ENCODE measurements around the gene FADD. TPM values are rescaled to one million over a fixed set of nuclear protein-coding genes. Genes with fewer than 3 reads are reported as not detected.

FADD gene
- polyA plus RNA-seq, 2 of the 4 experiments (the other 2 are of a cell fraction): 30.2 to 59.1 TPM

- Histone ChIP-seq H3K4me3 (no peak overlapping the region), H3K4me1 (peaks cover 24% of the 10 kb centered on the region), H3K9me3 (no peaks in the 10 kb centered on the region), H3K4me2 (no peak overlapping the region), H3K27ac (peak overlapping the region in 1 of 2 experiments; percentile 75; a peak in 3 of 6 replicates)
- DNase-seq (ENCODE audit: low read depth in 1 of 2, low spot score in 1 of 2): no peak
- 86% methylated on average over 8 of the region's 8 CpGs for WGBS (ENCODE audit: missing lambda C conversion rate)
- ChIA-PET CTCF (interaction anchor here (0.5 to 0.9 kb wide), 2 partner anchors 34 to 376 kb away, joined by 3 to 5 read pairs; no protein-coding TSS in a partner anchor), POLR2A (no interaction called here)
- no peak for FAIRE-seq
- TF ChIP-seq REST (IDR thresholded peaks at IDR 0.05) (no peak), ZFP36 (IDR thresholded peaks at IDR 0.05; ENCODE audit: borderline replicate concordance, partially characterized antibody) (no peak), MYC (IDR thresholded peaks at IDR 0.05; ENCODE audit: borderline replicate concordance, low read length) (no peak), RARB (CRISPR knock-in tag; IDR thresholded peaks at IDR 0.05) (no peak), TFCP2L1 (CRISPR knock-in tag; IDR thresholded peaks at IDR 0.05) (no peak), HEYL (CRISPR knock-in tag; IDR thresholded peaks at IDR 0.05) (no peak), BHLHE40 (IDR thresholded peaks at IDR 0.05; ENCODE audit: low read depth, low read length) (no peak), NPAS2 (CRISPR knock-in tag; IDR thresholded peaks at IDR 0.05; ENCODE audit: borderline replicate concordance) (no peak), HDAC2 (IDR thresholded peaks at IDR 0.05) (no peak)
- TF ChIP-seq, protein P1, sequence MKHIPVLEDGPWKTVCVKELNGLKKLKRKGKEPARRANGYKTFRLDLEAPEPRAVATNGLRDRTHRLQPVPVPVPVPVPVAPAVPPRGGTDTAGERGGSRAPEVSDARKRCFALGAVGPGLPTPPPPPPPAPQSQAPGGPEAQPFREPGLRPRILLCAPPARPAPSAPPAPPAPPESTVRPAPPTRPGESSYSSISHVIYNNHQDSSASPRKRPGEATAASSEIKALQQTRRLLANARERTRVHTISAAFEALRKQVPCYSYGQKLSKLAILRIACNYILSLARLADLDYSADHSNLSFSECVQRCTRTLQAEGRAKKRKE (CRISPR knock-in tag; IDR thresholded peaks at IDR 0.05; ENCODE audit: low read depth): no peak
- ATAC-seq: no peak
These were observed 27.2 kb downstream of the FADD start for GRCh38 chr11:70230151-70230839.

DNA sequence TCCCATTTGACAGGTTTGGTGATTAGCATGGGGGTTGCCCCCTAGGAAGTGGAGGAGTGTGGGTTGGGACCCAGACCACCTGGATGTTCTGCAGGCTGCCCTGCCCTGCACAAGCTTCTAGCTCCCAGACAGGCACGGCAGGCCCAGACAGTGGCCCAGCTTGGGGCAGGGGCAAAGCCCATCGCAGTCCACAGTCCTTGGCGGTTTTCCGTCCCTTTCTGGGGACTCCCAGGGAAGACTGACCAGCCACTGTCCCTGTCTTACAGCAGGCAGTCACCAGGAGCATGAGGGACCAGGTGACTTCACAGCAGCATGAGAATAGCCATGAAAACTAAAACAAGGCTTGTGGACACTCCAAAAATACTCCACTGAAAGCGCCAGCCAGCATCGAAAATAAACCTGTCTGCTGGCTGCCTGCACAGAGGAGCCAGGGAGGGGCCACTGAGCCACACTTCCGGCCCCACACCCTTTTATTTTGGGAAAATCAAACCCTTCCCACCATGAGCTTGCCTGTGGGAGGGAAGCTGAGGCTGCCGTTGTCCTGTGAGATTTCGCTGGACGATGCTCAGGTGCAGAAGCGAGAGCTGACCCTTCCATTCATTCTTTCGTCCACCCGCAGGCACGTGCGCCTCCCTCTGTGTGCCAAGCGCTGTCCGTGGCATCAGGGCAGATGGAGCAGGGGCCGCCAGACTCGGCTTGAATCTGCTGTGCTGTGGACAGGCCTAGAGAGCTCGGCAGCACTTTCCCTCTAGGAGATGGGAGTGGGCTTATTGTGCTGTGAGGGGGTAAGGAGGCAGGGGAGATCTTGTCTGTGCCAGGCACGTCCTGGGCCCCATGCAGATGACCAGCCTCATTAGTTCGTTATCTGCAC, 28.0 kb downstream of the FADD start:
- no peak overlapping the region for H3K4me3 ChIP-seq
- FAIRE-seq (no peak), ATAC-seq (no peak), DNase-seq (ENCODE audit: low read depth in 1 of 2, low spot score in 1 of 2) (no peak)
- CTCF ChIA-PET: interaction anchor here (0.7 to 3.0 kb wide), 3 partner anchors 25 to 35 kb away, joined by 3 to 8 read pairs (median 3); no protein-coding TSS in a partner anchor
- POLR2A ChIA-PET: no interaction called here
- WGBS (ENCODE audit: missing lambda C conversion rate): 88% methylated on average over 20 of the region's 22 CpGs
- no peak for TF ChIP-seq NFE2L2 (conservative IDR thresholded peaks at IDR 0.05; ENCODE audit: low read length)
- no peak for TF ChIP-seq FOSL2 (IDR thresholded peaks at IDR 0.05)
- TF ChIP-seq FOSL2 (CRISPR knock-in tag; IDR thresholded peaks at IDR 0.05): no peak
- no peak for TF ChIP-seq CBX2 (IDR thresholded peaks at IDR 0.05; ENCODE audit: borderline replicate concordance, low read depth)
- no peak for TF ChIP-seq CBX8 (IDR thresholded peaks at IDR 0.05)
- TF ChIP-seq ZSCAN20 (CRISPR knock-in tag; IDR thresholded peaks at IDR 0.05): no peak
- TF ChIP-seq, protein P1 (CRISPR knock-in tag; IDR thresholded peaks at IDR 0.05; ENCODE audit: low read depth): no peak
- no peak for TF ChIP-seq HEYL (CRISPR knock-in tag; IDR thresholded peaks at IDR 0.05)
- no peak for TF ChIP-seq BHLHE40 (IDR thresholded peaks at IDR 0.05; ENCODE audit: low read depth, low read length)
- no peak for TF ChIP-seq FOXS1 (CRISPR knock-in tag; IDR thresholded peaks at IDR 0.05)
- TF ChIP-seq EHF (CRISPR knock-in tag; IDR thresholded peaks at IDR 0.05): no peak
- TF ChIP-seq CHD2 (IDR thresholded peaks at IDR 0.05; ENCODE audit: low read length, partially characterized antibody): no peak
- no peak for TF ChIP-seq NPAS2 (CRISPR knock-in tag; IDR thresholded peaks at IDR 0.05; ENCODE audit: borderline replicate concordance)
- no peak for TF ChIP-seq EHMT2 (IDR thresholded peaks at IDR 0.05; ENCODE audit: low read depth)
- no peak for TF ChIP-seq PHF8 (IDR thresholded peaks at IDR 0.05; ENCODE audit: borderline replicate concordance, low read depth)
- TF ChIP-seq HOXB13 (CRISPR knock-in tag; IDR thresholded peaks at IDR 0.05; ENCODE audit: low read depth): no peak
- no peak for TF ChIP-seq EP300 (IDR thresholded peaks at IDR 0.05)
- TF ChIP-seq ESRRA (IDR thresholded peaks at IDR 0.05; ENCODE audit: borderline replicate concordance, low read length): no peak
- TF ChIP-seq HOXB5 (CRISPR knock-in tag; IDR thresholded peaks at IDR 0.05): no peak
- no peak for TF ChIP-seq CEBPB (IDR thresholded peaks at IDR 0.05)
- H3K9me3 ChIP-seq: no peaks in the 10 kb centered on the region
- H3K27ac ChIP-seq: peak overlapping the region in 1 of 2 experiments; percentile 75; a peak in 3 of 6 replicates
- peaks cover 25% of the 10 kb centered on the region for H3K4me1 ChIP-seq
- H3K4me2 ChIP-seq: no peak overlapping the region

All from A549 (cell line).